ENCODE measurements around the gene MRPS15.
A peak's percentile ranks its signal among the peaks of the same experiment; 100 is the strongest.
"Not testable (repeated sequence)": the region's sequence is repeated elsewhere in the genome, so short reads cannot be mapped to it uniquely, and the experiment has no call there.

The MRPS15 gene

GRCh38 chr1:36481771-36482723 is 17.9 kb upstream of the MRPS15 start:
- no peaks in the 10 kb centered on the region for H3K27me3 ChIP-seq (ENCODE audit: low read depth, low read length)
- no peak overlapping the region for H3K27ac ChIP-seq (ENCODE audit: low read length)
- H3K36me3 ChIP-seq (ENCODE audit: control insufficient read depth in 1 of 2, insufficient read depth in 2 of 2, low read length in 2 of 2): no peaks in the 10 kb centered on the region
- no peaks in the 10 kb centered on the region for H3K4me1 ChIP-seq (ENCODE audit: control insufficient read depth in 1 of 2, insufficient read depth in 2 of 2, low read length in 2 of 2)
- no peaks in the 10 kb centered on the region for H3K9me3 ChIP-seq (ENCODE audit: control insufficient read depth in 1 of 2, low read length in 2 of 2)
- peak overlapping the region; percentile 34 to 49 for H3K4me3 ChIP-seq (ENCODE audit: low read depth in 1 of 2, low read length in 2 of 2)

GRCh38 chr1:36481091-36481490 is 16.9 kb upstream of the MRPS15 start:
- H3K9me3 ChIP-seq (ENCODE audit: control insufficient read depth in 1 of 2, low read length in 2 of 2): no peaks in the 10 kb centered on the region
- H3K27ac ChIP-seq (ENCODE audit: low read length): no peak overlapping the region
- H3K36me3 ChIP-seq (ENCODE audit: control insufficient read depth in 1 of 2, insufficient read depth in 2 of 2, low read length in 2 of 2): no peaks in the 10 kb centered on the region
- no peak overlapping the region for H3K4me3 ChIP-seq (ENCODE audit: low read depth in 1 of 2, low read length in 2 of 2)
- H3K4me1 ChIP-seq (ENCODE audit: control insufficient read depth in 1 of 2, insufficient read depth in 2 of 2, low read length in 2 of 2): no peaks in the 10 kb centered on the region
- no peaks in the 10 kb centered on the region for H3K27me3 ChIP-seq (ENCODE audit: low read depth, low read length)

DNA sequence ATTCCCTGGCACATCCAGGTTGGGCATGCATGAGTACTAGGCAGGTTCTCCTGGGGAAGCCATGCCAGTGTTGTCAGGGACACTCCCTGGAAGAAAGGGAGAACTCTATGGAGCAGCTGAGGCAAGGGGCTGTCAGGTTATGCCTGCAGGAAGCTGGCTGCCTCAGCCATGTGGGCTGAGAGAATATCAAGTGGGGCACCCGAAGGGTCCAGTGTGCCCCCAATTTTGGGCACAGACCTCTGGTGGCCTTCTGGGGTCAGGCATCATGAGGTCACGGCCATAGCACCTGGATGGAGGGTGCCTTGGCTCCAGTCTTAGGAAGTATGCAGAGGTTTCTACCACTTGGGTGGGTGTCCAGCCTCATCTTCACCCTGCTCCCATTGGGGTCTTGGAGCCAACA is 16.0 kb upstream of the MRPS15 start:
- Histone ChIP-seq H3K4me1 (ENCODE audit: control insufficient read depth in 1 of 2, insufficient read depth in 2 of 2, low read length in 2 of 2) (no peaks in the 10 kb centered on the region), H3K36me3 (ENCODE audit: control insufficient read depth in 1 of 2, insufficient read depth in 2 of 2, low read length in 2 of 2) (no peaks in the 10 kb centered on the region), H3K9me3 (ENCODE audit: control insufficient read depth in 1 of 2, low read length in 2 of 2) (no peaks in the 10 kb centered on the region), H3K4me3 (ENCODE audit: low read depth in 1 of 2, low read length in 2 of 2) (no peak overlapping the region), H3K27me3 (ENCODE audit: low read depth, low read length) (no peaks in the 10 kb centered on the region), H3K27ac (ENCODE audit: low read length) (no peak overlapping the region)

DNA sequence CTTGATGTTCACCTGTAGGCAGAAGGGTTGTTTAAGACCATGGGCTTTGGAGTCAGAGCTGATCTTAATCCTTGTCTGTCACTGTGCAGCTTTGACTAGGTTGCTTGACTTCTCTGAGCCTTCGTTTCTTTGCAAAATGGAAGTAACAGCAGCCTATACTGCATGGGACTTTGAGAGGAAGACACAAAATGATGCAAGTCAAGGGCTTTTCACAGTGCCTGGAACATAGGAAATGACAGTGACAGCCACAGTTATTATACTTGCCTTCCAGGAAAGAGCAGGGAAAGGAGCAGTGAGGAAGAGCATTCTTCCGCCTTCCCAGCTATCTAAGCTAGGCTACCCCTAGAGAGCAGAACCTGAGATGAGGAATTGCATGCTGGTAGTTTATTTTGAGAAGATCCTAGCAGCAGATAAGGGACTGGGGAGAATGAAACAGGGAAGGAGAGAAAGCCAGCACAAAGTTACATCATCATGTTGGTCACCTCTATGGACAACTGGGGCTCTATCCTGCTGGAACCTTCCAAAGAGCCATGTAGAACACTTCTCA is 15.4 kb upstream of the MRPS15 start:
- Histone ChIP-seq H3K4me3 (ENCODE audit: low read depth in 1 of 2, low read length in 2 of 2) (no peak overlapping the region), H3K4me1 (ENCODE audit: control insufficient read depth in 1 of 2, insufficient read depth in 2 of 2, low read length in 2 of 2) (no peaks in the 10 kb centered on the region), H3K27me3 (ENCODE audit: low read depth, low read length) (no peaks in the 10 kb centered on the region), H3K9me3 (ENCODE audit: control insufficient read depth in 1 of 2, low read length in 2 of 2) (no peaks in the 10 kb centered on the region), H3K36me3 (ENCODE audit: control insufficient read depth in 1 of 2, insufficient read depth in 2 of 2, low read length in 2 of 2) (no peaks in the 10 kb centered on the region), H3K27ac (ENCODE audit: low read length) (no peak overlapping the region)

GRCh38 chr1:36477615-36478014 is 13.4 kb upstream of the MRPS15 start:
- H3K27me3 ChIP-seq (ENCODE audit: low read depth, low read length); H3K27ac ChIP-seq (ENCODE audit: low read length); H3K4me3 ChIP-seq (ENCODE audit: low read depth in 1 of 2, low read length in 2 of 2); H3K9me3 ChIP-seq (ENCODE audit: control insufficient read depth in 1 of 2, low read length in 2 of 2); H3K4me1 ChIP-seq (ENCODE audit: control insufficient read depth in 1 of 2, insufficient read depth in 2 of 2, low read length in 2 of 2); H3K36me3 ChIP-seq (ENCODE audit: control insufficient read depth in 1 of 2, insufficient read depth in 2 of 2, low read length in 2 of 2): not testable (repeated sequence)

DNA sequence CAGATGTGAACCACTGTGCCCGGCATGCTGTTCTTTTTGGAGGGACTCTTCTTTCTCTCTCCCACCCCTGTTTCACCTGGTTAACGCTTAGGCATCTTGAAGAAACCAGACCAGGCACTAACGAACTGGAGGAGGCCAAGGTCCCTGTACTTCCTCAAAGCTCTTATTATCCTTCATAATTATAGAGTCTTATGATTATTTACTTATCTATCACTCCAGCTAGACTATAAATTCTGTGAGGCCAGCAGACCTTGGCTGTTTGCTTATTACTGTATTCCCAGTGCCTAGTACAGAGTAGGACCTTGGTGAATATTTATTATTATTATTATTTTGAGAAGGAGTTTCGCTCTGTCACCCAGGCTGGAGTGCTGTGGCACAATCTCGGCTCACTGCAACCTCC is 12.8 kb upstream of the MRPS15 start:
- Histone ChIP-seq H3K36me3 (ENCODE audit: control insufficient read depth in 1 of 2, insufficient read depth in 2 of 2, low read length in 2 of 2) (no peaks in the 10 kb centered on the region), H3K9me3 (ENCODE audit: control insufficient read depth in 1 of 2, low read length in 2 of 2) (no peaks in the 10 kb centered on the region), H3K4me1 (ENCODE audit: control insufficient read depth in 1 of 2, insufficient read depth in 2 of 2, low read length in 2 of 2) (no peaks in the 10 kb centered on the region), H3K4me3 (ENCODE audit: low read depth in 1 of 2, low read length in 2 of 2) (no peak overlapping the region), H3K27me3 (ENCODE audit: low read depth, low read length) (no peaks in the 10 kb centered on the region), H3K27ac (ENCODE audit: low read length) (no peak overlapping the region)

- H3K9me3 ChIP-seq (ENCODE audit: control insufficient read depth in 1 of 2, low read length in 2 of 2): no peaks in the 10 kb centered on the region
- H3K4me3 ChIP-seq (ENCODE audit: low read depth in 1 of 2, low read length in 2 of 2): no peak overlapping the region
- no peaks in the 10 kb centered on the region for H3K27me3 ChIP-seq (ENCODE audit: low read depth, low read length)
- no peaks in the 10 kb centered on the region for H3K36me3 ChIP-seq (ENCODE audit: control insufficient read depth in 1 of 2, insufficient read depth in 2 of 2, low read length in 2 of 2)
- H3K4me1 ChIP-seq (ENCODE audit: control insufficient read depth in 1 of 2, insufficient read depth in 2 of 2, low read length in 2 of 2): no peaks in the 10 kb centered on the region
- no peak overlapping the region for H3K27ac ChIP-seq (ENCODE audit: low read length)
Observed at GRCh38 chr1:36475910-36476604, 11.9 kb upstream of the MRPS15 start.

DNA sequence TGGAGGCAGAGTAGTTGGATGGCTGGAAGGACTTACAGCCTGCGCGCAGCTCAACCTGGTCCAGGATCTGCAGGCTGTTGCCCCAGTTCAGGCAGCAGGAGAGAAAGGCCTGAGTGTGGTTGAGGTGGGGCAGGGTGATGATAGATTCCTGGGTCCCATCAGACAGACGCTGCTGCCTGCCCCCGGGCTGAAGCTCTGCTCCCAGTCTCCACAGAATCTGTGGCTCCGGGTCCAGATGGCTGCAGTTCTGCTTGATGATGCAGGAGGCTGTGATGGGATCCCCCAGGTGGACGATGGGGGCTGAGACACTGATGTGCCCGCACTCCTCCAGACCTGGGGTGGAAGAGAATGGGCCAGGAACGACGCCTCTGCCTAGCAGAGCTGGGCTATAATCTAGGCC is 11.2 kb upstream of the MRPS15 start:
- Histone ChIP-seq H3K4me3 (ENCODE audit: low read depth in 1 of 2, low read length in 2 of 2) (no peak overlapping the region), H3K27ac (ENCODE audit: low read length) (no peak overlapping the region), H3K36me3 (ENCODE audit: control insufficient read depth in 1 of 2, insufficient read depth in 2 of 2, low read length in 2 of 2) (no peaks in the 10 kb centered on the region), H3K4me1 (ENCODE audit: control insufficient read depth in 1 of 2, insufficient read depth in 2 of 2, low read length in 2 of 2) (no peaks in the 10 kb centered on the region), H3K27me3 (ENCODE audit: low read depth, low read length) (no peaks in the 10 kb centered on the region), H3K9me3 (ENCODE audit: control insufficient read depth in 1 of 2, low read length in 2 of 2) (no peaks in the 10 kb centered on the region)

DNA sequence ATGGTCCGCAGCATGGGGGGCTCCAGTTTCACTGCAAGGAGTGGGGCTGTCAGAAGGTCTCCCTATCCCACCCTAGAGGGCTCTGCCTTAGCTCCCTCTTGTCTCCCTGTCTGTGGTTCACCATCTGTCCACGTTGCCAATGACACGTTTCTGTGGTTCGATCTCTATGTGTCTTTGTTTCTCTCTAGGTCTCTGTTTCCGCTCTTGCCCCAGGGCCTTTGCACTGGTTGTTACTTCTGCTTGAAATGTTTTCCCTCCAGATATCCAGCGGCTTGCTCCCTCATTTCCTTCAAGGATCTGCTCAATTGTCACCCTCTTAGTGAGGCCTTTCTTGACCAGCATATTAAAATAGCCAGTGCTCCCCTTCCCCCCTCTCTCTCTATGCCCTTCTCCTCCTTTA is 8.5 kb upstream of the MRPS15 start:
- Histone ChIP-seq H3K4me3 (ENCODE audit: low read depth in 1 of 2, low read length in 2 of 2) (no peak overlapping the region), H3K36me3 (ENCODE audit: control insufficient read depth in 1 of 2, insufficient read depth in 2 of 2, low read length in 2 of 2) (no peaks in the 10 kb centered on the region), H3K27me3 (ENCODE audit: low read depth, low read length) (no peaks in the 10 kb centered on the region), H3K27ac (ENCODE audit: low read length) (no peak overlapping the region), H3K4me1 (ENCODE audit: control insufficient read depth in 1 of 2, insufficient read depth in 2 of 2, low read length in 2 of 2) (no peaks in the 10 kb centered on the region), H3K9me3 (ENCODE audit: control insufficient read depth in 1 of 2, low read length in 2 of 2) (no peaks in the 10 kb centered on the region)

GRCh38 chr1:36471830-36472641 is 7.9 kb upstream of the MRPS15 start:
- Histone ChIP-seq H3K27me3 (ENCODE audit: low read depth, low read length) (no peaks in the 10 kb centered on the region), H3K4me3 (ENCODE audit: low read depth in 1 of 2, low read length in 2 of 2) (no peak overlapping the region), H3K36me3 (ENCODE audit: control insufficient read depth in 1 of 2, insufficient read depth in 2 of 2, low read length in 2 of 2) (no peaks in the 10 kb centered on the region), H3K27ac (ENCODE audit: low read length) (no peak overlapping the region), H3K4me1 (ENCODE audit: control insufficient read depth in 1 of 2, insufficient read depth in 2 of 2, low read length in 2 of 2) (no peaks in the 10 kb centered on the region), H3K9me3 (ENCODE audit: control insufficient read depth in 1 of 2, low read length in 2 of 2) (no peaks in the 10 kb centered on the region)

DNA sequence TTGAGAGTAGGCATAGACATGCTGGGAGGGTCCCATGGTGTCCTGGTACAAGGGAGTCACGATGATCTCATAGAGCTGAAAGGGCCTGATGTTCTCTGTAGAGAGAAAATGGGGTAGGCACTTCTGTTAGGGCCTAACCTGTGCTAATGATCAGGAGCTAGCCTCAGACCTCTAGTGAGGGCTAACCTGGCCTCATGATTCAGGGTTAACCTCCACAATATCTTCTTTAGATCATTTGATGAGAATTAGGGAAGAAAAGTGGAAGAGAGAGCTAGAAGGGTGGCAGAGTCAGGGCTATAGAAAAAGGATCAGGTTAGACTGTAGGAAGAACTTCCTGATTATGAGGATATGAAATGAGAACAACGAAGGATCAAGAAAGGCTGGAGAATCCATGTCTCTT is 5.0 kb upstream of the MRPS15 start:
- Histone ChIP-seq H3K4me3 (ENCODE audit: low read depth in 1 of 2, low read length in 2 of 2) (no peak overlapping the region), H3K9me3 (ENCODE audit: control insufficient read depth in 1 of 2, low read length in 2 of 2) (no peaks in the 10 kb centered on the region), H3K4me1 (ENCODE audit: control insufficient read depth in 1 of 2, insufficient read depth in 2 of 2, low read length in 2 of 2) (peaks cover 0 to 7% of the 10 kb centered on the region in 2 donors), H3K27me3 (ENCODE audit: low read depth, low read length) (no peaks in the 10 kb centered on the region), H3K27ac (ENCODE audit: low read length) (no peak overlapping the region), H3K36me3 (ENCODE audit: control insufficient read depth in 1 of 2, insufficient read depth in 2 of 2, low read length in 2 of 2) (no peaks in the 10 kb centered on the region)

All from muscle layer of duodenum (tissue), 2 donors.